Hippocampal formation (tissue), 2 donors: ENCODE results near the gene SLC6A4.
"Not testable (repeated sequence)": the region's sequence is repeated elsewhere in the genome, so short reads cannot be mapped to it uniquely, and the experiment has no call there.

Source experiments
- DNase-seq, 2 donors: peaks; one replicate each; lab custom pipeline; 2025; lab: John Stamatoyannopoulos, UW

SLC6A4 gene

DNA sequence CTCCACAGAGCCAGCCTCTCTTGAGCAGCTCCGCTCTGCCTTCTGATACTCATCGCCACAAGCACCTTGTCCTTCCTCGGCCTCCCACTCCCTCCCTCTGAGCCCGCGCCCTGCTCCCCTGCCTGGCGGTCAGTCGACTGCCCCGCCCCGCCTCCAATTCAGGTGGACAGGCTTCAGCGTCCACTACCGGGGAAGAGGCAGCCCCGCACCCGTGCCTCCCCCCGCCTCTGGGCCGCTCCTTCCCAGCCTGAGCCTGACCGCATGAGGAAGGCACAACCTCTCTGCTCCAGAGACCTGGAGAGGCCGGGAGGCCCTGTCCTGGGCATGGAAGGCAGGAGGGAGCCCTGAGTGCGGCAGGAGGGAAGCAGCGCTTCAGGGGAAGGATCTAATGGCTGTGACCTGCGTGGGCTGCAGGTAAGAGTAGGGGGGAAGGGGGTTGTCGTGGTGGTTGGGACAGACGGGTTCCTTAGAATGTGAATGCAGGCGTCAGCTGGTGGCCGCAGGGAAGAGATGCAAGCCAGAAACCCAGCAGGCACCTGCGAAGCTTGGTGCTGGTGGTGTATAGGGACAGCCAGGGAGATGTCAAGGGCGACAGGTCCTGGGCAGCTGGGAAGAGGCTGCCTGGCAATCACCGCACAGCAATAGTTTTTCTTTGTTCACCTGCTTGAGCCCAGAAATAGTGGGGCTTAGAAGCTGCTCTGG lies 3.0 kb upstream of the SLC6A4 start:
- DNase-seq, result no peak

DNA sequence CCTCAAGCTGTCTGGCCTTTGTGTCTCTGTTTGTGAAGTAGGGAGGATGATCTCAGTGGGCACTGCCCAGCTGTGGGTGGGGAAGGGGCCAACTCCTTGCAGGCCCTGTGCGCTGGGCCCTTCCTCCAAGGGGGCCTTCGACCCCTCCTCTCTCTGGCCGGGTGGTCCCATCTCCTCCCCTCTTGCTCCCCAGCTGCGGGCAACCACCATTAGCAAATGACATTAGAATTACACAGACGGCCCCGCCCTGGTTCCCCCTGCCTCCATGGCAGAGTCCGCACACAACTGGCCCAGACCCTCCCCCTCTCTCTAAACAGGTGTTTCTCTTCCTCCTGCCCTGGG lies 2.5 kb upstream of the SLC6A4 start:
- DNase-seq, result no peak

DNA sequence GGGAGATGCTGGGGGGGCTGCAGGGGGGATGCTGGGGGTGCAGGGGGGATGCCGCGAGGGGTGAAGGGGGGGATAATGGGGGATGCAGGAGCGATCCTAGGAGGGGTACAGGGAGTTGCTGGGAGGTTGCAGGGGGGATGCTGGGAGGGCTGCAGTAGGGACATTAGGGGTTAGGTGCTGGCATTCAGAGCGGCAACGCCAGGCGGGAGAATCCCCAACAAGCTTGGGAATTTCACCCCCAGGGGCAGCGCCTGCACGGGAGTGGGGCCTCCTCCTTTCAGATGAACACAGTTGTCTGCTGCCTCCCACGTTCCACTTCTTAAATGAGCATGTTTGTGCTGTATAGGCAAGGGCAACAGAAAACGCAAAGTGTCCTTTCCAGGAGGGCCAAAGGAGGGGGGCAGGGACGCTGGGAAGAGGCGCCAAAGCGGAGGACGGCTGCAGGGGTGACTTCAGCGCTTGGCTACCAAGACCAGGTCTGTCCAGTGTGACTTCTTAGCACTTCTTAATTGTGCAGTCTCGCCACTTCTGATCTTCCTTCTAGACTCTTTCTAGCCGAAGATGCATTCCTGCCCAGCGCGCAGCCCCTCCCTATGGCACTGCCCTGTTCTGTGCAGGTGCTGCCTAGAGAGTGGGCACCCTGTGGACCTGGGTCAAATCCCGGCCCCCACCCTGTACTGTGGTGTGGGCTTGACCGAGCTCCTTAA lies 2.0 kb upstream of the SLC6A4 start:
- no peak for DNase-seq

DNA sequence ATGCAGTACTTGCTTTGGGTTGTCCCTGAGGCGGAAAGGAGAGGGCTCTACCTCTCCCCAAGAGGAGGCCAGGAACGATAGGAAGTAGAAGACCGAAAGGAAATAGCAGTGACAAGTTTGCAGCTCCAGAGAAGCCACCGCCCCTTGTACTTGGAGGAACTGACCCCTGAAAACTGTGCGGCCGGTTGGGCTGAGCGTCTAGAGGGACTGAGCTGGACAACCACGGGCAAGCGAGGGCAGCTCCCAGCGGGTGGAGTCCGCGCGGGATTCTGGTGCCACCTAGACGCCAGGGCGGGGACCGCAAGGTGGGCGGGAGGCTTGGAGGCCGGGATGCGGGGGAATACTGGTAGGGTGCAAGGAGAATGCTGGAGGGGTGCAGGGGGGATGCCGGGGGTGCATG lies 1.3 kb upstream of the SLC6A4 start:
- peak in 1 of 2 donors; percentile 0 for DNase-seq

DNA sequence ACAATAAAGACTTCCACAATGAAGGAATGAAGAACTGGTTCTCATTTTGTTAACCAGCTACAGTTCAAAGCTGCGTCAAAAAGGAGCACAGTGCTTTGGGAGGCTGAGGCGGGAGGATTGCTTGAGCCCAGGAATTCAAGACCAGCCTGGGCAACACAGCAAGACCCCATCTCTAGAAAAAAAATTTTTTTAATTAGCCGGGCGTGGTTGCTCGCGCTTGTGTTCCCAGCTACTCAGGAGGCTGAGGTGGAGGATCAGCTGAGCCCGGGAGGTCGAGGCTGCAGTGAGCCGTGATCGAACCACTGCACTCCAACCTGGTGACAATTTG lies 764 bp upstream of the SLC6A4 start:
- DNase-seq, result no peak

DNA sequence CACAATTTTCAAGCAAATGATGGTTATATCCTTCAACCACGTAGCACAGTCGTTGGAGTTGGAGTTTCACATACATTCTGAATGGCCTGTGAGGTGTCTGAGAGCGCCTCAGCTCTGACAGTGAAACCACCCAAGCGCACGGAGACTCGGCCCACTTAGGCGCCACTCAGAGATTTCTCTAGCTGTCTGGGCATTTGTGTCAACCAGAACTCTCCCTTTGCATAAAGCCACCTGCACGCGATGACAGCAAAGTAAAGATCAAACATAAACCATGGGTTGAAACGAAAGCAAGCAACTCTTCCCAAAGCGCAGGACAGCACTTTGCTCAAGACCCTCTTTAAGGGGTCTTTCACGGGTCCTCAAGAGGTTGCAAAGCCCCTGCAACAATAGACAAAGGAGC lies 533 bp downstream of the SLC6A4 start:
- no peak for DNase-seq

DNA sequence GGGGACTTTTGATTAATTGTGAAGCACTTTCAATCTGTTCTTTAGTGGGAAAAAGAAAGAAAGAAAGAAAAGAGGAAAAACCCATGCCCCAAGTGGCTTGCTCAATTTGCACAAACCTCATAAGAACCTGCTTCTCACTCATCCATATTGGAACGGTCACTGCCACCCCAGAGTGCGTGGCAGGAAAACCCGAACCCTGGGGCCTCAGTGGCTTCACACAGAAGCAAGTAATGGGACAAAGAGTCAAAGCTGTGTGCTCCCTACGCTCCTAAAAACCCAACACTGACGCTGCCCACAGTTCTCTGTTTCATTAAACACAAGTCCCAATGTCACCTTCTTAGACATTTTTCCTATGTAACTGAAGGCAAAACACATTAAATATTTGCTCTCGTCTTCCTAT lies 1.2 kb downstream of the SLC6A4 start:
- DNase-seq, result no peak

DNA sequence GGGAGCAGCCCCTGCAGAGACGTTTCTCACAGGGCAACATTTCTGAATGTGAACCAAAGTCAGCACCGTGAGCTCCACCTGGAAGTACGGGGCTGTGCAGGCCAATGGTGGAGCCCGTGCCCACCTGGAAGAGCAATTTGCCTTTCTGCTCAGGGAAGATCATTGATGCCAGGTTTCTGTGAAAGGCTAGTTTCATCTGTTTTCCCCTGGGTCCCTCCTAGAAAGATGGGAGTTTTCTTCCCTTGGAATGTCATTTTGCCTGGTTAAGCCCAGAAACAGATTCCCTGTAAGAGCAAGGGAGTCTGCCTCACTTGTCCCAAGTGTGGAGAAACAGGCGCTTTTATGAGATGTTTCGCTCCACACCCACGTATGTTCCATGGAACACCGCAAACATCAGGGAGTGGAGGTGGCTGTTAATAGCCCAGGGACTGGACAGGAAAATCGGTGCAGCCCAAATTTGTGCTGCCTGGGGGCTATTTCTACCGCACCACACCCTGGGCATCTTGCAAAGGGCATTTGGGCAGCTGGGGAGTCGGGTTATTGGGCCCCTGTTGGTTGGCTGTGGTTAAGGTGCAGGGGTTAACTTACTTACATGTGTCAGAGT lies 2.6 kb downstream of the SLC6A4 start:
- DNase-seq, result no peak

DNA sequence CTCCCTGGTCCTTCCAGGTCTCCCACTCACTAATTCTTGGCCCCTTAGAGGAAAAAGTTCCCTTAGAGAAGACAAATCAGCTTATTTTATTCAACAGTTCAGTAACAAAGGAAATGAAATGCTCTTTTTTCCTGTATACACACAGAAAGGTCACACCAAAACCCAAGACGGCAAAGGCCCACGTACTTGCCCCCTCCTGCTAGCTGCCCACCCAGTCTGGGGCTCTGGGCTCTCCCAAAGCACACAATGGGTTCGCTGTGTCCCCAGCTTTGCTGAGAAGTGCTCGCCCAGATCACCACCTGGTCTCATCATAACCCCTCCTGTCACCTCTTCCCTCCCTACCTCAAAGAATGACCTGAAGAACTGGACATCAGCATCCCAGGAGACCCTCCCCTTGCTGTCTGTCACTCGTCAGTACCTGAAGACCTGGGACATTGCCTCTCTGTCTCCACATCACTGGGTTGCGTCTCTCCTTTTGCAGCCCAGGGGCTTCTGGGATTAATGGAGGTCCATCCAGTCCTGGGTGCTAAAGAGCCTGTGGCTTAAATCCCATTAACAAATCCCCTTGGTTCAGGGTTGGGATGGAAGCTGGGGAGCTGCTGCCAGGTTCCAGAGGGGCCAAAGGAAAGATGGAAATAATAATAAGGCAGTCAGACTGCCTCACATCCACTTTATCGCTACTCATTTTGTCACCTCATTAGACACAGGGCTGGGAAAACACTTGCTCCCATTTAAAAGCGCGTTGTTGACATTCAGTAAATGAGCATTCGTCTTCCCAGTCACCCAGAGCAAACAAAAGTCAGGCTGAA lies 3.3 kb downstream of the SLC6A4 start:
- no peak for DNase-seq

DNA sequence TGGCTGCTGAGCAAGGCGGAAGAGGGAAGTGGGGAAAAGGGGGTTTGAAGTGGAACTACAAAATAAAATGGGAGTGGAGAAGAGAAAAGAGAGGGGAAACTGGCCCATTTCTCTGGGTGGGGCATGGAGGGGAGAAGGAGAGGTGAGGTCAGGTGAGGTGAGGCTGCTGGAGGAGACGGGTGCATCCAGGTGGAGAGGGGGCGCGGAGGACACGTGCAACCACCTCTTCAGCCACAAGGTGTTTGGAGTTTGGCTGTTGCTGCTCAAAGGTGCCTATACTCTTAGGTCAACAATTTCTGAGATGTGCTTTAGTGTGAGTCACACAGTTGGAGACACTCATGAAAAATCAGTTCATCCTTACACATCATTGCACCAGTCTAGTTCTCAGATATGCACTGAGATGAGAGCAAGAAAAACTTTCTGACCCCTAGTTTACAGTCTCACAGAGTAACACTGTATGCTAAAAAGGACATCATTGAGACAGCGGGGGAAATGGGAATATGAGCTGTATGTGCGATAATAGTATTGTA lies 4.8 kb downstream of the SLC6A4 start:
- no peak for DNase-seq

DNA sequence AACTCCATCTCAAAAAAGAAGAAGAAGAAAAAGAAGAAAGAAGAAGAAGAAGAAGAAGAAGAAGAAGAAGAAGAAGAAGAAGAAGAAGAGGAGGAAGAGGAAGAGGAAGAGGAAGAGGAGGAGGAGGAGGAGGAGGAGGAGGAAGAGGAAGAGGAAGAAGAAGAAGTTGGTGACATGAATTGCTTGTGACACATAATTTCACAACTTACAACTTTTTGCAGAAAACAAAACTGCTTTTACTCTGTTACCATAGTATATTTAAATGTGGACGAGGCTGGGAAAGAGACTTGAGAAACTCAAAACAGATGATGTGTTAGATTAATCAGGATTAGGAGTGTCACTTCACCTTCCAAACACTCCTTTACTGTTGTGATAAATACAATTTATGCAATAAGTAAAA lies 5.5 kb downstream of the SLC6A4 start:
- DNase-seq, result not testable (repeated sequence)

DNA sequence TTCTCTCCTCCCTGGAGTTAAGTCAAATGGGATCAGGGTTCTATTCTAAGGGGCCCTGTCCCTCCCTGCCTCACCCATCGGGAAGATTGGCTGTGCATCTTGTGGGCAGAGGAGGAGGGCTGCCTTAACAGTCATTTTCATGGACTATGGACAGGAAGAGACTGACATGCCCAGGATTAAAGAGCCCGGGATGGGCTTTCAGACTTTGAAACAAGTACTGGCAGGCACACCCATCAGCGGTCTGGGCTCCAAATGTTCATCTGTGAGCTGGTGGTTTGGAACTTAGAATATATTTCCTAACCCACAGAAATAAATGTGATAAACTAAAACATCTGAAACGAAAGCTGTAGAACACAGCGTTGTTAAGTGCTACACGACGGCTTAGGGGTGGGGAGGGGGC lies 6.5 kb downstream of the SLC6A4 start:
- DNase-seq, result no peak

DNA sequence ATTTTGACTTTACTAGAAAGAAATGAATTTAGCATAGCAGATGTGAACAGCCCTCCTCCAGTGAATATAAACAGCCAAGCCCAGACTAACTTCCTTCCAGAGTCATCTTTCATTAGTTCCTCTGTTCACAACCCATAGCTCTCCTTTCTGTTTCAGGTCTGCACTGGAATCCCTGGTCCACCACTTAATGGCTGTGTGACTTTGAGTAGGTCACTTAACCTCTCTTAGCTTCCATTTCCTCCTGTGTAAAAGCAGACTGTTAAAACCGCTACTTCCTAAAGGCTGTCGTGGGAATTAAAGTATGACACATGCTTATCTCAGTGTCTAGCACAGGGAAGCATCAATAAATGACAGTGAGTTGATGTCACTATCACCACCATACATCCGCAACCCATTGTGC lies 7.5 kb downstream of the SLC6A4 start:
- DNase-seq, result no peak

DNA sequence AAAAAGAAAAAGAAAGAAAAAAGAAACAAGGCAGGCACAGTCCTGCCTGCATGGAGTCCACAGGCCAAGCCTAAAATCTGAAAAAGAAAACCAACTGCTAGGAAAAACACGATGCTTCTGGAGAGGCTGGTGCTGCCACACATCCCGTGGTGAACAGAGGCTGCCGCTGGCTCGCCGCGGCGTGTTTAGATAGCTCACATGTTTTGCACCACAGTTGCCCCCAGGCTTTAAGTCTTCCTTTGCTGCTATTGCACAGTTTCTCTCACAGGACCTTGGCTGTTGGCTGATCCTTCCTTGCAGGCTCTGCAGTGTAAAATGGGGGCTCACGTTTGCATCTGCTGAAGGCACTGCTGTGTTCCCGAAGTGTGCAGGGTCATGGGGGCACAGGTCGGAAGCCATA lies 8.6 kb downstream of the SLC6A4 start:
- no peak for DNase-seq

DNA sequence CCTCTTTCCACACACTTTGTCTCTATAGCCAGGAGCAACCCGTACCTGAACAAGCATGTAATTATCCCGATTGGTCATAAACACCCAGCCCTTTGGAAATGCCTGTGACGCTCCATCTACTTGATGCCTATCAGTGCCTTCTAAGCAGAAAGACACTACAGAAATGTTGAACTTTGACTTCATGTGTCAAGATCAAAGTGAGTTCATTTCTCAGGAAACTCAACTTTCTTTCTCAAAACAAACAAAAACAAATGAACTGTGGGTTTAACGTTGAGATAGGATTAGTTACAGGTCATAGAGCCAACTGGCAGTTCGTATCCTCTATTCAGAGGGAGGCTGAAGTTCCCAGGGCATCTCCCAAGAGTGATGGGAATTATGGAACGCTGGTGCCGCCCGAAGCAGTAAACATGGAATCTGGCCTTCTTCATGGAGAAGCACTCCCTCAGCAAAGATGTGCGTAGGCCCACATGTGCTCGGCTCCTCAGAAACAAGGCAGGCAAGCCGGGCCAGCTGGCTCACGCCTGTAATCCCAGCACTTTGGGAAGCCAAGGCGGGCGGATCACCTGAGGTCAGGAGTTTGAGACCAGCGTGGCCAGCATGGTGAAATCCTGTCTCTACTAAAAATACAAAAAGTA lies 9.5 kb downstream of the SLC6A4 start:
- no peak for DNase-seq

DNA sequence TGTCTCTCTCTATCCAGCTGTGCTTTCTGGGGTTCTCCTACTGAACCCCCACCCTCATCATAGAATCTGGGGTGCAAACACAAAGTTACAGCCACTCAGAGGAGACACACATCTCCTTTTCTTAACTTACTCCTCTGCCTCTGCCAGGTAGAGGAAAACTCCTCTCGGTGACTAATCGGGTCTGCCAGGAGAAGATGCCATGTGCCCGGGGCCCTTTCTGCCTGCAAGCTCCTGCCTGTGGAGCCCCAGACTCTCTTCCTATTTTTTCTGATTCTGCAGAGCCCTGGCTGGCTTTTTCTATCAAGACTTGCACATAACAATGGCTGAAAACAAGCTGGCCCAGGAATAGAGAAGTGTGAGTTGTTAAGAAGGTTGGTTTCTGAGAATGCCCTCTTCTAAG lies 10.4 kb downstream of the SLC6A4 start:
- DNase-seq, result no peak

DNA sequence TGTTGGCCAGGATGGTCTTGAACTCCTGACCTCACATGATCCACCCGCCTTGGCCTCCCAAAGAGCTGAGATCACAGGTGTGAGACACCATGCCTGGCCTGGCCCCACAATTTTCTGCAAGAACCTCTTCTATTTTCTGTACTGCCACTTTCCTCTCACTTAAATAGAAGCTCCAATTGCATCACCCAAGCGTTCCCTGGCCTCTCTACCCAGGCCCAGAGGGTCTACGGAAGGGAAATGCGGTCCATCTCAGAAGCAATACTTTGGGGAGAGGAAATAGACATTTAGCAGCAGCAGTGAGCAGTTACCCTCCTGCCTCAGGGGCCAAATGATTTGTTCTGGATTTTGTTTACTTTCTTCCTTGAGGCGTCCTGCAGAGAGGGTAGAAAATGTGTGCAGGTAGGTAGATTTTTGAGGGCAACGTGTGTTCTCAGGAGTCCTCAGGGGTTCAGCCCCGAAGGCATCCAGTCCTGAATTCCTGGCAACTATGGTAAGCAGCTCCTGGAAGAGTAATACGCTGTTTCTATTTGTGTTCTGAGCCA lies 11.0 kb downstream of the SLC6A4 start:
- DNase-seq, result no peak

DNA sequence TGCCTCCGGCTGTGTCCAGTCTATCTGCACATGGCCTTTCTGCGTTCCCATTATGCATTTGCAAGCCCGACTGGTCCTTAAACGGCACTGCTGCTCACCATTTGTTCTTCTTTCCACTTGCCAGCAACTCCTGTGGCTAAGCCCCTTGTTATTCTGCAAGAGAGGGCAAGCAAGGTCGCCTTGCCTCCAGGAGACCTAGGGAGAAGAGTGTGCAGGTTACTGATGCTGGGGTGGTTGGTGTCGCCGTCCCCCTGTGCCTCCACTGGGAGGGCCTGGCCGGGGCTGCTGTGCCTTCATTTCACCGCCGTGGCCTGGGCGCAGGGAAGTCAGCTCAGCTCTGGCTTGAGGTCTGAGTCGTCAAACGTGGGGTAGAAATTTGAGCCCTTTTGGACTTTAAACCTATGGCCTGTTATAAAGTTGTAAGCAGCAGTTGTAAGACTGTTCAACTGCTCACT lies 12.7 kb downstream of the SLC6A4 start:
- DNase-seq, result no peak

DNA sequence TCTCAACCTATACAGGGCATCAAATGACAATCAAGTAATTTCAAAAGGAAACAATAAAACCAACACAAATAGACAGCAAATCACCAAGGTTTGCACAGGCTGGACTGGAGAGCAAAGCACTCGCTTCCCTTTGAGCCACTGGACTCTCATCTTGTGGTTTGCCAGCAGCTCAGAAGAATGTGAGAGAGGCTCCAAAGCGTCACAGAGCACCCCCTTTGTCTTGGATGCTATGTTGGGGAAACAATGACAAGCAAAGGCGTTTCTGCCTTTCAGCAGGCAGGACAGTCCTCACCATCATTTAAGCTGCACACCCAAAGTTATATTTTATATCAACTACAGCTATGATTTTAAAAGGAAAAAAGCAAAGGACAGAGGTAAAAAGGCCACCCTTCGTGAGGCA lies 13.2 kb downstream of the SLC6A4 start:
- DNase-seq, result no peak

DNA sequence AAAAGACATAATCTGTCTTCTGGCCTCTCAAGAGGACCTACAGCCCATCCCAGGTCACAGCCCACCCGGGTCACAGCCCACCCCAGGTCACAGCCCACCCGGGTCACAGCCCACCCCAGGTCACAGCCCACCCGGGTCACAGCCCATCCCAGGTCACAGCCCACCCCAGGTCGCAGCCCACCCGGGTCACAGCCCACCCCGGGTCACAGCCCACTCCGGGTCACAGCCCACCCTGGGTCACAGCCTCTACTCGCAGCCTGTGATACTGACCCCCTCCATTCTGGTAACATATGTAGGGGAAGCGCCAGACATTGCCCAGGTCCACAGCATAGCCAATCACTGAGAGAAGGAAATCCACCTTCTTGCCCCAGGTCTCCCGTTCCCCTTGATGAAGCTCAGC lies 14.2 kb downstream of the SLC6A4 start:
- DNase-seq, result no peak

DNA sequence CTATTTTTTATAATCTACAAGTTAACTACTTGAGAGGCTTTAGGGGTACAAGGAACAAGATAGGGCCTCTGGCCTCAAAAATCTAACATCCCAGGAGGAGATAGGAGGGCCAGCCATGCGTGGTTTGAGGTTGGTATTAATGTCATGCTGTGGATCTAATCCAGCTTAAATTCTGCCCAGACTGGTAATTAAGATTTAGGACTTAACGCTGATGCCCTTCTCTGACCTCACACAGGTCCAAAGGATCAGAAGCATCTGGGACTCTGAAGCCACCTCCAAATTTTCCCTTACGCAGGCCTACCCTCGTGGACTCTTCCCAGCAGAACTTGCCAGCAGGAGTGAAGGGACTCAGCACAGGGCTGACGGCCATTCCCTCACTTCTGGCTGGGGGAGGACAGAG lies 15.1 kb downstream of the SLC6A4 start:
- no peak for DNase-seq

DNA sequence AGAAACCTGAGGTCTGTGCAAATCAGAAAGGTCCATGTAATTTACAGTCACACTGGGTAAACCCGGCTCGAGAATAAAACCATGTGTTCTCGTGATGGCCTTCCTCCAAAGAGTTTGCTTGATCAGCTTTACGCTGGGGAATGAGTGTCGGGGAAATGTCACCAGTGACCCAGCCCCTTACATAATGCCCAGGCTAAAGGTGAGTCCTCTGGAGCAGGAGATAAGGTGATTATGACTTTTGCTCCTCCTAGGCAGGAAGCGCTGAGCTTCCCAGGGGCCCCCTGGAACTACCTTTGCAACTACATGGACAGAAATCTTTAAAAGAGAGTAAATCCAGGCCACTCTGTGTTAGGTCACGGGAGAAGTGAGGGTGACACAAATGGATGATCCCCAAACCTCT lies 15.7 kb downstream of the SLC6A4 start:
- DNase-seq, result no peak
